Psoas muscle (tissue), 8 donors: ENCODE data around the gene CLCNKB. TPM values are rescaled to one million over a fixed set of nuclear protein-coding genes. Genes with fewer than 3 reads are reported as not detected.
A peak's percentile ranks its signal among the peaks of the same experiment; 100 is the strongest.

Experiments used
- ATAC-seq, 4 donors: fragments of 200-7000 bp; cut with Tn5 transposase; one replicate each; pipeline ENCODE4 v1.9.1; 2020; ENCODE audit warnings: moderate library complexity in 3 of 4, mild to moderate bottlenecking in 2 of 4
- DNase-seq, 2 donors: peaks; one replicate each; pipeline ENCODE4 v3.0.0-alpha.2; 2020
- H3K27ac ChIP-seq: fragments of 200-600 bp; one replicate; pipeline ENCODE4 v1.8.0; 2022
- H3K27me3 ChIP-seq, 3 donors: fragments of 200-600 bp in 1 of 3; one replicate each; pipeline versions ENCODE4 v1.6.1 to v1.8.0; 2013 to 2022; ENCODE audit warnings: low read length in 2 of 3, mild to moderate bottlenecking in 2 of 3, moderate library complexity in 1 of 3; ENCODE audit not compliant: insufficient read depth in 3 of 3
- H3K36me3 ChIP-seq, 2 donors: fragments of 200-600 bp in 1 of 2; one replicate each; pipeline versions ENCODE4 v1.6.1 to v1.8.0; 2013 to 2022; ENCODE audit warnings: low read depth in 1 of 2, mild to moderate bottlenecking in 1 of 2, moderate library complexity in 1 of 2; ENCODE audit not compliant: insufficient read depth in 1 of 2
- H3K4me1 ChIP-seq: fragments of 200-600 bp; one replicate; pipeline ENCODE4 v1.8.0; 2022
- H3K4me3 ChIP-seq: fragments of 200-600 bp; one replicate; pipeline ENCODE4 v1.8.0; 2022; ENCODE audit warnings: mild to moderate bottlenecking
- H3K9me3 ChIP-seq: fragments of 200-600 bp; one replicate; pipeline ENCODE4 v1.8.0; 2022
- WGBS, 3 donors: extraction: QIAGEN DNeasy Blood & Tissue Kit; methylation state at CpG; one replicate each; pipeline versions ENCODE4 v1.1.6 to v1.1.7; 2013; 5-methylcytosine and 5-hydroxymethylcytosine counted together
- intact Hi-C, 2 donors: fragments of 100-400 bp; cut with DNase I; formaldehyde crosslinking; loops; one replicate each; pipeline versions ENCODE4 v1.11.0 to v1.14.2; 2022
- polyA plus RNA-seq, 3 donors: library from polyadenylated mRNA; stranded (reverse); fragments of 200-250 nt; gene quantifications; one replicate each; pipeline ENCODE4 v1.2.3, GENCODE V29; 2013
- total RNA-seq, 4 donors: library from RNA; stranded (reverse); fragmentation: NEBNext Ultra II Directional in 2 of 4; extraction: Animal tissue kit (Norgen Biotek cat#: 25700) in 2 of 4; gene quantifications; one replicate each; pipeline versions ENCODE4 v1.2.1 to v1.2.4, GENCODE V29; 2021 to 2023
- TF ChIP-seq, protein P1 (sequence below): fragments of 200-600 bp; IDR thresholded peaks from one replicate; pipeline ENCODE4 v1.8.0; 2022; ENCODE audit warnings: antibody characterized with exemption
- donor health status: healthy with polysubstance abuse.
- donor health status: DM: no; HTN: no; CAD: no; lungs with moderate emphysema.
- donor health status: Bipolar disorder and iron deficiency.
- donor health status: healthy.
- donor health status: DM: yes; HTN: yes; CAD: no.
- donor health status: DM: no; HTN: no; CAD: no.
- donor health status: DM: no; HTN: no; CAD: no.
- donor health status: DM: yes; HTN: yes; CAD: no.

The CLCNKB gene
- total and polyA plus RNA-seq, 7 donors, result 0.05 to 0.31 (median 0.30) TPM; not detected in 4

DNA sequence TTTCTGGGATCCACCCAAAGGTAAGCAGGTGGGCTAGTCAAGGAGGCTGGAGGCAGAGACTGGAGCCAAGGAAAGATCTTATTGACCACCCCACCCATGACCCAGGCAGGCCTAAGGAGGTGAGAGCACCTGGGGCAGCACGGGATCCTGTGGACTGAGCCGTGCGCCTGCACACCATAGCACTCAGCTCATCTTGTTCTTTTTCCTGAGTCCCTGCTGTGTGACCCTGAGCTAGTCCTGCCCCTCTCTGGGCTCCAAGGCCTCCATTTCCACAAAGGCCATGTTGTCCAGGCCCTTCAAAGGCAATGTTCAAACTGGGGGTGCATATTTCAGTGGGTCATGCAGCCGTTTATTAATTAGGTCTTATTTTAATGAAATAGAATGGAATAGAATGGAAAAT is 22.7 kb downstream of the CLCNKB start:
- ATAC-seq, result no peak
- H3K36me3 ChIP-seq, result no peaks in the 10 kb centered on the region
- intact Hi-C loops, result no loop called here
- 91 to 93% (median 91%) methylated on average over 4 of the region's 4 CpGs for WGBS, 3 donors
- no peak overlapping the region for H3K4me3 ChIP-seq
- H3K27ac ChIP-seq, result no peak overlapping the region
- H3K4me1 ChIP-seq, result no peaks in the 10 kb centered on the region
- no peaks in the 10 kb centered on the region for H3K9me3 ChIP-seq
- no peak for DNase-seq
- TF ChIP-seq, protein P1, sequence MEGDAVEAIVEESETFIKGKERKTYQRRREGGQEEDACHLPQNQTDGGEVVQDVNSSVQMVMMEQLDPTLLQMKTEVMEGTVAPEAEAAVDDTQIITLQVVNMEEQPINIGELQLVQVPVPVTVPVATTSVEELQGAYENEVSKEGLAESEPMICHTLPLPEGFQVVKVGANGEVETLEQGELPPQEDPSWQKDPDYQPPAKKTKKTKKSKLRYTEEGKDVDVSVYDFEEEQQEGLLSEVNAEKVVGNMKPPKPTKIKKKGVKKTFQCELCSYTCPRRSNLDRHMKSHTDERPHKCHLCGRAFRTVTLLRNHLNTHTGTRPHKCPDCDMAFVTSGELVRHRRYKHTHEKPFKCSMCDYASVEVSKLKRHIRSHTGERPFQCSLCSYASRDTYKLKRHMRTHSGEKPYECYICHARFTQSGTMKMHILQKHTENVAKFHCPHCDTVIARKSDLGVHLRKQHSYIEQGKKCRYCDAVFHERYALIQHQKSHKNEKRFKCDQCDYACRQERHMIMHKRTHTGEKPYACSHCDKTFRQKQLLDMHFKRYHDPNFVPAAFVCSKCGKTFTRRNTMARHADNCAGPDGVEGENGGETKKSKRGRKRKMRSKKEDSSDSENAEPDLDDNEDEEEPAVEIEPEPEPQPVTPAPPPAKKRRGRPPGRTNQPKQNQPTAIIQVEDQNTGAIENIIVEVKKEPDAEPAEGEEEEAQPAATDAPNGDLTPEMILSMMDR, result no peak
- peaks cover 0 to 4% (median 2%) of the 10 kb centered on the region in 3 donors for H3K27me3 ChIP-seq

DNA sequence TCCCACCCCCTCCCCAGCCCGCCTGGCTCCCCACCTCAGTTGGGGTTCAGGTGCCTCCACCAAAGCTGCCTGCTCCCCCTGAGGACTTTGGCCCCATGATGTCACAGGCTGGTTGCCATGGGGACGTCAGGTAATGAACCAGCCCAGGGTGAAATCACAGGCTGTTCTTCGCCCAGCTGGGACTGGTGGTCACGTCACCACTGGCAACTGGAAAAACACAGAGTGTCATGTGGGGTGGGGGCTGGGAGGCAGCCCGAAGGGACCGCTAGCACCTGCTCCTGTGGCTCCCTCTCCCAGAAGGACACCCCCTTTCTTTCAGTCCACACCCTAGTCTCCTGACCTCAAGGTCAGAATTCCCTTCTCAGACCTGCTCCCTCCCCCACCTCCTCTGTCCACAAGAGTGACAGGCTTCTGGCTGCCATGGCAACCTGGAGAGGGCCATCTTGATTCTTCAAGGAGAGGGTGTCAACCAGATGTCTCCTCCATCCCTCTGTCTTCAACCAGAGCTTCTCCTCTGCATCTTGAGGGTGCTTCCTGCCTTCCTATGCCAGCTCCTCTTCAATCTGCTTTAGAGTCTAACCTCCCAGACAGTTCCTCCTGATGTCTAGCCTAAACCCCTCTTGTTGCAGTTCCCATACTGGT is 23.7 kb downstream of the CLCNKB start:
- intact Hi-C loops, result no loop called here
- DNase-seq (no peak), ATAC-seq (peak in 2 of 4 donors; percentile 20 to 61)
- no peak overlapping the region for H3K4me3 ChIP-seq
- peaks cover 0 to 7% (median 2%) of the 10 kb centered on the region in 3 donors for H3K27me3 ChIP-seq
- TF ChIP-seq, protein P1, result no peak
- no peaks in the 10 kb centered on the region for H3K4me1 ChIP-seq
- H3K9me3 ChIP-seq, result no peaks in the 10 kb centered on the region
- no peaks in the 10 kb centered on the region for H3K36me3 ChIP-seq
- H3K27ac ChIP-seq, result no peak overlapping the region
- 37 to 53% (median 53%) methylated on average over 6 of the region's 6 CpGs for WGBS, 3 donors

GRCh38 chr1:16067933-16068332 is 24.4 kb downstream of the CLCNKB start:
- ATAC-seq, result peak in 1 of 4 donors; percentile 26
- WGBS, 3 donors, result 18 to 26% (median 22%) methylated on average over 13 of the region's 13 CpGs
- TF ChIP-seq, protein P1, result no peak
- intact Hi-C loops, result no loop called here
- Histone ChIP-seq H3K36me3 (no peaks in the 10 kb centered on the region), H3K4me3 (no peak overlapping the region), H3K27me3 (peaks cover 0 to 12% (median 4%) of the 10 kb centered on the region in 3 donors), H3K9me3 (no peaks in the 10 kb centered on the region), H3K27ac (no peak overlapping the region), H3K4me1 (no peaks in the 10 kb centered on the region)
- DNase-seq, result no peak

GRCh38 chr1:16068356-16069270 is 25.0 kb downstream of the CLCNKB start:
- Histone ChIP-seq H3K4me3 (no peak overlapping the region), H3K27ac (no peak overlapping the region), H3K27me3 (peaks cover 0 to 17% (median 5%) of the 10 kb centered on the region in 3 donors), H3K36me3 (no peaks in the 10 kb centered on the region), H3K4me1 (no peaks in the 10 kb centered on the region), H3K9me3 (no peaks in the 10 kb centered on the region)
- TF ChIP-seq, protein P1, result no peak
- peak; percentile 38 to 72 for DNase-seq
- ATAC-seq, result peak; percentile 38 to 84 (median 74)
- 40 to 45% (median 41%) methylated on average over 11 of the region's 11 CpGs for WGBS, 3 donors
- intact Hi-C loops, result no loop called here
